Stimulated activated CD8-positive, alpha-beta memory T cell treated with anti-CD3 and anti-CD28 coated beads, Interleukin-12 subunit alpha, Interleukin-12 subunit beta, amount 100 ng/mL, for 1 hour (primary cell): ENCODE results near the gene SCAF4.
"Not testable (repeated sequence)": the region's sequence is repeated elsewhere in the genome, so short reads cannot be mapped to it uniquely, and the experiment has no call there.

ENCODE experiments used
- DNase-seq: peaks from one replicate; pipeline ENCODE4 v3.0.0-alpha.2; 2020; ENCODE audit warnings: low read depth

Gene SCAF4

DNA sequence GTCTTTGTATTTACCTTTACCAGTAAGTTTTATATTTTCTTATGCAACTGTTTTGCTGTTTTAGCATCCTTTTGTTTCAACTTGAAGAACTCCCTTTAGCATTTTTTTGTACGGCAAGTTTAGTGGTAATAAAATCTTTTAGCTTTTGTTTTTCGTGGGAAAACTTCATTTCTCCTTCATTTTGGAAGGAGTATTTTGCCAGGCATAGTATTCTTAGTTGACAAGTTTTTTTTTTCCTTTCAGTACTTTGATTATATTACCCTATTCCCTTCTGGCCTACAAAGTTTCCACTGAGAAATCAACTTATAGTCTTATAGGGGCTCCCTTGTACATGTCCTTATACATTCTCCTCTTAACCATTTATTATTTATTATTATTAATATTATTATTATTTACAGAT, 95.0 kb downstream of the SCAF4 start:
- no peak for DNase-seq

DNA sequence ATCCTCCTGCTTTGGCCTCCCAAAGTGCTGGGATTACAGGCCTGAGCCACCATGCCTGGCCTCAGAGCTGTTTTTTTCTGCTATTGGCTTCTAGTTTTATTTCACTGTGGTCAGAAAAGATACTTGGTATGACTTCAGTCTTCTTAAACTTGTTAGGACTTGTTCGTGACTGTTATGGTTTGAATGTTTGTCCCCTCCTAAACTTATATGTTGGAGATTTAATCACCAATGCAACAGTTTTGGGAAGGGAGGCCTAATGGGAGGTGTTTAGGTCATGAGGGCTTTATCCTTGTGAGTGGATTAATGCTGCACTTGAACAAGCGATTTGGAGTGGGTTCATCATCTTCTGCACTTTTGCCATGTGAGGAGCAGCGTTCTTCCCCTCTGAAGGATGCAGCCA, 96.9 kb downstream of the SCAF4 start:
- DNase-seq = no peak

DNA sequence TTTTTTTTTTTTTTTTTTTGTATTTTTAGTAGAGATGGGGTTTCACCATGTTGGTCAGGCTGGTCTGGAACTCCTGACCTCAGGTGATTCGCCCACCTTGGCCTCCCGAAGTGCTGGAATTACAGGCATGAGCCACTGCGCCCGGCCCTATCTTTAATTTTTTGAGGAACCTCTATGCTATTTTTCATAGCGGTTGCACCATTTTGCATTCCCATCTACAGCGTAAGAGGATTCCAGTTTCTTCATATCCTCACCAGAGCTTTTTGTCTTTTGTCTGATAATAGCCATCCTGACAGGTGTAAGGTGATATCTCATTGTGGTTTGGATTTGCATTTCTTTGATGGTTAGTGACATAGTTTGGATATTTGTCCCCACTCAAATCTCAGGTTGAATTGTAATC, 100.0 kb downstream of the SCAF4 start:
- DNase-seq = not testable (repeated sequence)

GRCh38 chr21:31629972-31630711, 101.8 kb downstream of the SCAF4 start:
- no peak for DNase-seq

DNA sequence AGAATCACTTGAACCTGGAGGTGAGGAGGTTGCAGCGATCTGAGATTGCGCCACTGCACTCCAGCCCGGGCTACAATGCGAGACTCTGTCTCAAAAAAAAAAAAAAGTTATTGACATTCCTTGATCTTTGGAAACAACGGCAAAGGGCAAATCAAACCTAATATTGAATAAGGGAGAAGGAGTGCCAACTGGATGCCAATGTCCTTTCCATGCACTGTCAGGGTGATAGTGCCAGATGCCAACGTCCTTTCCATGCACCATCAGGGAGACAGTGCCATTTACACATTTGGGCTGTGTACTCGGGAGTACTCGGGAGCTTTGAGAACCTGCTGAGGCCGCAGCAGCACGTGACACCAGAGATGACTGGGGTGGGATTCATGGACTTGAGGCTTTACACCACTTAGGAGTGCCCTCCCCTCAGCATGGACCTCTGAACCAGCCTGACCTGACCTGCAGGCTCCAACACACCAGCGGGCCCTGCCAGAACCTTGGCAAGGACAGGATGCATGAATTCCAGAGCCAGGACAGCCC, 106.9 kb downstream of the SCAF4 start:
- no peak for DNase-seq

DNA sequence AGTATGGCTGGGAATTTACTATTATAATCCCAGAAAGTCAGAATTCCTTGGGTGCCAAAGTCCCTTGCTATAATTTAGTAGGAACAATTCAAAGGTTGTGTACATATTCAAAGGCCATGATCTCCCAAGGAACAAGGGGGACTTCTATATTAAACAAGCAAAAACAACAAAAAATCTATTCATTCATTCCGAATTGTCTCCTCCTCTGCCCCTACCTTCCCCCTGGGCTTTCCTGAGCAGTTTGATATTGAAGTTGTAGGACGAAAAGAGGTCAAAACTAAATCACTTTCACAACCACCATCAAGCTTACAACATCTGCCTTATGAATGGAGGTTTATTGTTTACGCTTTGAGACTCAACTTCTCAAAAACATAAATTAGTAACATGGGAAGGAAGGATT, 107.7 kb downstream of the SCAF4 start:
- DNase-seq = no peak

DNA sequence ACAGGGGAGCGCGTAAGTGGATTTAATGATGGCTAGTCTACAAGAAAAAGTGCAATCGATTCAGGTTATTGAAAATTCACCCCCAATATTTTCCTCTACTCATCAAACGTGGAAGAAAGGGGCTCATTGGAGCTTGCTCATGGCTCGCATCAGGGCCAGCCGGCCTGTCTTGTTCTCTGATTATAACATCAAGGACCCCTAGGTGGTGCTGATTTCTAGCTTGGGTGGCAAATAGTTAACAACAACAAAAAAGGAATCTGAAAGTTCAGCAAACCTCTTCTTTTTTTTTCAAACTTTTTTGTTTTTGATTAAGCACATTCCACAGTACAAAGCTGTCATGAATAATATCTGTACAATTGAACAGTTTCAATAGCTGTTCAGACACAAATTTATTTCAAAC, 108.3 kb downstream of the SCAF4 start:
- DNase-seq = no peak

GRCh38 chr21:31622397-31622796, 109.5 kb downstream of the SCAF4 start:
- no peak for DNase-seq
